GM12874 (cell line): ENCODE results near the gene RNF182.

Source experiments
- CTCF ChIP-seq: IDR thresholded peaks from 2 replicates; pipeline ENCODE4 v1.5.1; 2011; ENCODE audit warnings: low read depth, mild to moderate bottlenecking, control low read depth, low read length, moderate library complexity; ENCODE audit not compliant: insufficient read depth

Gene RNF182

GRCh38 chr6:13911337-13911736 is 13.4 kb upstream of the RNF182 start:
- TF ChIP-seq CTCF: no peak

GRCh38 chr6:13913226-13914001 is 11.3 kb upstream of the RNF182 start:
- no peak for TF ChIP-seq CTCF

GRCh38 chr6:13914351-13914750 is 10.4 kb upstream of the RNF182 start:
- TF ChIP-seq CTCF: no peak

GRCh38 chr6:13915561-13916229 is 9.1 kb upstream of the RNF182 start:
- TF ChIP-seq CTCF: no peak

GRCh38 chr6:13916230-13916944 is 8.4 kb upstream of the RNF182 start:
- no peak for TF ChIP-seq CTCF

- TF ChIP-seq CTCF: no peak
These were observed 7.6 kb upstream of the RNF182 start for GRCh38 chr6:13917141-13917540.

GRCh38 chr6:13918686-13919250 is 6.0 kb upstream of the RNF182 start:
- TF ChIP-seq CTCF: no peak
